WI38 (cell line): Measurements from ENCODE around the gene DOCK1.

Source experiments
- H3K4me3 ChIP-seq: 2 replicates; pipeline ENCODE4 v1.5.1; 2011; ENCODE audit warnings: low read depth, mild to moderate bottlenecking, control low read depth, low read length
- CTCF ChIP-seq: IDR thresholded peaks from 2 replicates; pipeline ENCODE4 v1.5.1; 2012; ENCODE audit warnings: low read depth, mild to moderate bottlenecking, control low read depth, low read length

Gene DOCK1

GRCh38 chr10:127368929-127369328 is 463.7 kb downstream of the DOCK1 start:
- no peak for TF ChIP-seq CTCF
- no peak overlapping the region for H3K4me3 ChIP-seq

- H3K4me3 ChIP-seq = no peak overlapping the region
- TF ChIP-seq CTCF = no peak
Measured at GRCh38 chr10:127370601-127371000, 465.4 kb downstream of the DOCK1 start.

GRCh38 chr10:127372361-127372760 is 467.1 kb downstream of the DOCK1 start:
- TF ChIP-seq CTCF = no peak
- no peak overlapping the region for H3K4me3 ChIP-seq

- H3K4me3 ChIP-seq = no peak overlapping the region
Measured at GRCh38 chr10:127374074-127374680, 468.9 kb downstream of the DOCK1 start.

GRCh38 chr10:127374901-127375300 is 469.7 kb downstream of the DOCK1 start:
- peak overlapping the region; percentile 4; the same call in 1 of the 2 replicates for H3K4me3 ChIP-seq
- TF ChIP-seq CTCF = no peak

More at GRCh38 chr10:127374074-127374680, 468.9 kb downstream of the DOCK1 start:
- no peak for TF ChIP-seq CTCF

GRCh38 chr10:127375461-127375860 is 470.2 kb downstream of the DOCK1 start:
- TF ChIP-seq CTCF = no peak
- H3K4me3 ChIP-seq = peak overlapping the region; percentile 4; the same call in 1 of the 2 replicates

GRCh38 chr10:127376071-127376470 is 470.8 kb downstream of the DOCK1 start:
- H3K4me3 ChIP-seq = no peak overlapping the region
- TF ChIP-seq CTCF = no peak
